Adrenal gland (tissue), 19 donors: ENCODE data around the gene TMED4. TPM values are rescaled to one million over a fixed set of nuclear protein-coding genes. Genes with fewer than 3 reads are reported as not detected.
A peak's percentile ranks its signal among the peaks of the same experiment; 100 is the strongest.

Experiments used
- DNase-seq, 7 donors: peaks; one replicate each; pipeline ENCODE4 v3.0.0-alpha.2; 2019 to 2020
- H3K27ac ChIP-seq, 5 donors: fragments of 200-600 bp; sonication (generic) in 4 of 5; 1 replicate in 3 of 5; 2 replicates in 2 of 5; pipeline versions ENCODE4 v1.5.1 to v1.8.0; 2016 to 2020; ENCODE audit warnings: mild to moderate bottlenecking in 1 of 5
- H3K27me3 ChIP-seq: fragments of 200-600 bp; 2 replicates; pipeline ENCODE4 v1.8.0; 2021
- H3K36me3 ChIP-seq, 2 donors: fragments of 200-600 bp; replicated peaks in 1 of 2; 1 replicate in 1 of 2; 2 replicates in 1 of 2; pipeline versions ENCODE4 v1.5.1 to v1.8.0; 2018 to 2022
- H3K4me1 ChIP-seq, 2 donors: fragments of 200-600 bp; replicated peaks in 1 of 2; 1 replicate in 1 of 2; 2 replicates in 1 of 2; pipeline versions ENCODE4 v1.5.1 to v1.8.0; 2018 to 2021
- H3K4me3 ChIP-seq, 4 donors: fragments of 200-600 bp; sonication (generic) in 3 of 4; one replicate each; pipeline ENCODE4 v1.5.1; 2016 to 2018
- H3K9me3 ChIP-seq, 3 donors: fragments of 200-600 bp; sonication (generic) in 1 of 3; replicated peaks in 1 of 3; 1 replicate in 2 of 3; 2 replicates in 1 of 3; pipeline versions ENCODE4 v1.5.1 to v1.8.0; 2016 to 2021
- CTCF ChIP-seq, 6 experiments: fragments of 450-650 bp in 4 of 6; fragments of 200-600 bp in 2 of 6; sonication (generic) in 1 of 6; IDR thresholded peaks; 1 replicate in 5 of 6; 2 replicates in 1 of 6; pipeline versions ENCODE4 v1.5.1 to v1.8.0; 2016 to 2021; ENCODE audit warnings: antibody characterized with exemption in 6 of 6, mild to moderate bottlenecking in 2 of 6, moderate library complexity in 1 of 6
- POLR2A ChIP-seq, 2 donors: fragments of 450-650 bp; IDR thresholded peaks; one replicate each; pipeline ENCODE4 v1.6.1; 2017; ENCODE audit warnings: antibody characterized with exemption in 2 of 2, mild to moderate bottlenecking in 2 of 2, moderate library complexity in 1 of 2
- WGBS, 4 donors: extraction: QIAGEN DNeasy Blood & Tissue Kit in 2 of 4; methylation state at CpG; one replicate each; pipeline versions ENCODE4 v1.1.5 to v1.1.7; 2013 to 2017; 5-methylcytosine and 5-hydroxymethylcytosine counted together
- intact Hi-C, 2 donors: fragments of 100-400 bp; cut with DNase I; formaldehyde crosslinking; loops; one replicate each; pipeline versions ENCODE4 v1.14.1 to v1.15.0; 2022 to 2023
- long read RNA-seq, 10 donors: library from polyadenylated mRNA in 3 of 10; unstranded in 2 of 10; stranded (forward) in 1 of 10; transcript quantifications; one replicate each; pipeline ENCODE4 v2.0.0 and lab custom pipeline, GENCODE V29; 2021 to 2026
- polyA plus RNA-seq, 3 donors: library from polyadenylated mRNA; stranded (reverse); fragments of 200-250 nt in 2 of 3; fragments of 350-450 nt in 1 of 3; fragmentation: Illumina TruSeq in 1 of 3; extraction: RNeasy Lipid Tissue Mini Kit (QIAGEN cat#74804) in 1 of 3; gene quantifications; one replicate each; pipeline ENCODE4 v1.2.3, GENCODE V29; 2013 to 2014
- total RNA-seq, 9 donors: library from RNA; depleted of rRNA in 4 of 9; stranded (reverse); fragments of >200 nt in 4 of 9; fragments of 120-200 nt in 1 of 9; fragmentation: NEBNext Ultra II Directional in 1 of 9; extraction: Animal tissue kit (Norgen Biotek cat#: 25700) in 1 of 9; gene quantifications; one replicate each; pipeline versions ENCODE4 v1.1.0 to v1.2.4, GENCODE V29; 2013 to 2023
- donor health status: healthy with polysubstance abuse.
- donor health status: Bipolar disorder and iron deficiency.
- donor health status: DM: yes; HTN: yes; CAD: no.
- donor health status: DM: no; HTN: no; CAD: no.
- donor health status: DM: no; HTN: no; CAD: no.
- donor health status: DM: yes; HTN: yes; CAD: no.

The TMED4 gene
- 100 to 1,000 TPM in 7 of 9 donors, 10 to 100 TPM in 2; 87.5 to 189 (median 127) TPM for total RNA-seq
- 10 to 100 TPM; 45.2 to 64.9 (median 46.7) TPM for polyA plus RNA-seq
- long read RNA-seq, donor 1, transcript TMED4-203 (5 exons, 2,322 nt), result major isoform, 32 of 42 reads
- long read RNA-seq, donor 1, partial matches to known transcripts, result 0 of 42 reads
- long read RNA-seq, donor 1, other reads (novel, unspliced or antisense), result 6 of 42 reads
- long read RNA-seq, donor 2, transcript TMED4-203 (5 exons, 2,322 nt), result major isoform, 23 of 27 reads
- long read RNA-seq, donor 2, partial matches to known transcripts, result 0 of 27 reads
- long read RNA-seq, donor 2, other reads (novel, unspliced or antisense), result 0 of 27 reads
- long read RNA-seq, donor 3, transcript TMED4-203 (5 exons, 2,322 nt), result major isoform, 26 of 32 reads
- long read RNA-seq, donor 3, partial matches to known transcripts, result 5 of 32 reads
- long read RNA-seq, donor 3, other reads (novel, unspliced or antisense), result 0 of 32 reads
- long read RNA-seq, donor 4, transcript TMED4-205 (4 exons, 1,755 nt), result minor isoform, 15 of 91 reads
- long read RNA-seq, donor 4, transcript TMED4-203 (5 exons, 2,322 nt), result major isoform, 40 of 91 reads
- long read RNA-seq, donor 4, partial matches to known transcripts, result 2 of 91 reads
- long read RNA-seq, donor 4, other reads (novel, unspliced or antisense), result 33 of 91 reads
- long read RNA-seq, donor 5, transcript TMED4-203 (5 exons, 2,322 nt), result major isoform, 64 of 95 reads
- long read RNA-seq, donor 5, transcript TMED4-205 (4 exons, 1,755 nt), result minor isoform, 25 of 95 reads
- long read RNA-seq, donor 5, partial matches to known transcripts, result 2 of 95 reads
- long read RNA-seq, donor 5, other reads (novel, unspliced or antisense), result 3 of 95 reads
- long read RNA-seq, donor 6, transcript TMED4-205 (4 exons, 1,755 nt), result minor isoform, 5 of 57 reads
- long read RNA-seq, donor 6, transcript TMED4-203 (5 exons, 2,322 nt), result major isoform, 28 of 57 reads
- long read RNA-seq, donor 6, partial matches to known transcripts, result 6 of 57 reads
- long read RNA-seq, donor 6, other reads (novel, unspliced or antisense), result 17 of 57 reads
- long read RNA-seq, donor 7, transcript TMED4-203 (5 exons, 2,322 nt), result major isoform, 17 of 23 reads
- long read RNA-seq, donor 7, transcript TMED4-205 (4 exons, 1,755 nt), result minor isoform, 5 of 23 reads
- long read RNA-seq, donor 7, partial matches to known transcripts, result 0 of 23 reads
- long read RNA-seq, donor 7, other reads (novel, unspliced or antisense), result 0 of 23 reads
- long read RNA-seq, donor 8, transcript TMED4-205 (4 exons, 1,755 nt), result minor isoform, 5 of 35 reads
- long read RNA-seq, donor 8, transcript TMED4-203 (5 exons, 2,322 nt), result major isoform, 29 of 35 reads
- long read RNA-seq, donor 8, partial matches to known transcripts, result 0 of 35 reads
- long read RNA-seq, donor 8, other reads (novel, unspliced or antisense), result 0 of 35 reads
- long read RNA-seq, donor 9, transcript TMED4-203 (5 exons, 2,322 nt), result major isoform, 20 of 25 reads
- long read RNA-seq, donor 9, partial matches to known transcripts, result 0 of 25 reads
- long read RNA-seq, donor 9, other reads (novel, unspliced or antisense), result 0 of 25 reads
- long read RNA-seq, donor 10, transcript TMED4-203 (5 exons, 2,322 nt), result major isoform, 25 of 29 reads
- long read RNA-seq, donor 10, partial matches to known transcripts, result 0 of 29 reads
- long read RNA-seq, donor 10, other reads (novel, unspliced or antisense), result 0 of 29 reads

- peaks cover 0 to 28% of the 10 kb centered on the region in 2 donors for H3K36me3 ChIP-seq
- TF ChIP-seq POLR2A (IDR thresholded peaks at IDR 0.05) (peak; percentile 72 to 97), CTCF (IDR thresholded peaks at IDR 0.05) (no peak)
- peak within 1 kb of the TSS; percentile 71 to 87 (median 79) for H3K4me3 ChIP-seq
- 0% methylated on average over 12 to 71 of the region's 71 CpGs for WGBS, 4 donors
- H3K9me3 ChIP-seq, result no peaks in the 10 kb centered on the region
- no peaks in the 10 kb centered on the region for H3K27me3 ChIP-seq
- H3K27ac ChIP-seq, result peak within 1 kb of the TSS; percentile 78 to 99 (median 97)
- H3K4me1 ChIP-seq, result peaks cover 8 to 26% of the 10 kb centered on the region in 2 donors
- intact Hi-C loops, result loop anchor here in 1 of 2 donors (10.0 kb wide), 1 partner anchor 183 kb away; no protein-coding TSS in a partner anchor
- DNase-seq, result peak; percentile 99 to 100 (median 100)
Measured at GRCh38 chr7:44581879-44582603, at the start of gene TMED4. Gene TMED4 (minus strand): TSS chr7:44582231. CDS start chr7:44582206, 25 bp downstream.

DNA sequence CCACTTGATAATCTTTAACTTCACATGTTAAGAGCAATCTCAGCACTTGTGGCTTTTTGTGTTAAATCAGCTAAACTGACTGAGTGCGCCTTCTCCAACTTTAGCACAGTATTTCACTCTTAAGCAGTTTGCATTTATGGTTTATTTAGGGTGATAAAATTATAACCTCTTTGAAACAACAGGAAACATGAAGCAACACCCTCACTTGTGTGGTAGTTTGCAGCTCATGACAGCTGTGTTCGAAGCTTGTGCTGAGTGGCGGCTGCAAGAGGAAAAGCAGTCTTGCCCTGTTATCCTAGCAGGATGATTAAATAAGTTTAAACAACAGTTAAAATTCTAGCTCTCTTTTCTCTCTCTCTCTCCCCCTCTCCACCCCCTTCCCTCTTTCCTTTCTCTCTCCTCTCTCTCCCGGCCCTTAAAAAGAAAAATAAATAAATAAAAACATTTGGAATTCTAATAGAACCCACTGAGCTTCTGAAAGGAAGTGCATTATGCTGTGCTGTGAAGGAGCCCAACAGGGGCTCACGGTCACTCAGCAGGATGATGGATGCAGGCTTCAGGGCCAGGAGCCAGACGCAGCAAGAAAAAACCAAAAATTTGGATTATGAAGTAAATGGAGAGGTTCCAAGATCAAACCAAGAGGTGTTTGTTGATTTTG lies 49.6 kb upstream of the TMED4 start:
- H3K4me1 ChIP-seq, result peaks cover 23 to 33% of the 10 kb centered on the region in 2 donors
- peak overlapping the region in 3 of 5 donors; percentile 38 to 69 (median 56) for H3K27ac ChIP-seq
- DNase-seq, result no peak
- peaks cover 0 to 9% of the 10 kb centered on the region in 2 donors for H3K36me3 ChIP-seq
- WGBS, 4 donors, result 37 to 55% (median 49%) methylated on average over 6 of the region's 6 CpGs
- no peaks in the 10 kb centered on the region for H3K27me3 ChIP-seq
- no peak for TF ChIP-seq POLR2A (IDR thresholded peaks at IDR 0.05)
- no peak for TF ChIP-seq CTCF (IDR thresholded peaks at IDR 0.05)
- no peaks in the 10 kb centered on the region for H3K9me3 ChIP-seq
- H3K4me3 ChIP-seq, result no peak overlapping the region
- intact Hi-C loops, result no loop called here

- Histone ChIP-seq H3K9me3 (no peaks in the 10 kb centered on the region), H3K27me3 (no peaks in the 10 kb centered on the region), H3K4me3 (no peak overlapping the region), H3K4me1 (peaks cover 23 to 33% of the 10 kb centered on the region in 2 donors), H3K27ac (peak overlapping the region in 3 of 5 donors; percentile 2 to 69 (median 56)), H3K36me3 (peaks cover 0 to 11% of the 10 kb centered on the region in 2 donors)
- no peak for DNase-seq
- TF ChIP-seq POLR2A (IDR thresholded peaks at IDR 0.05) (no peak), CTCF (IDR thresholded peaks at IDR 0.05) (no peak)
- intact Hi-C loops, result no loop called here
- 79 to 88% (median 85%) methylated on average over 10 to 11 of the region's 11 CpGs for WGBS, 4 donors
Measured at GRCh38 chr7:44630792-44631457, 48.9 kb upstream of the TMED4 start.
